IMR-90 (cell line): ENCODE data around the gene ING5. TPM values are rescaled to one million over a fixed set of nuclear protein-coding genes. Genes with fewer than 3 reads are reported as not detected.

ENCODE experiments used
- ATAC-seq: fragments of 200-7000 bp; cut with Tn5 transposase; 2 replicates; pipeline ENCODE4 v1.9.1; 2020; ENCODE audit warnings: low read depth, mild to moderate bottlenecking, moderate library complexity
- BruUV-seq: library from RNA; stranded (reverse); fragments of 400-500 nt; replicated peaks from 2 replicates; lab custom pipeline; 2021; lab: Mats Ljungman, UMichigan
- CTCF ChIA-PET: fragments of 300-600 bp; formaldehyde crosslinking; extraction: SDS; loops from one replicate; lab custom pipeline; 2021; ENCODE audit warnings: antibody characterized with exemption; lab: Yijun Ruan, JAX
- POLR2A ChIA-PET: fragments of 300-600 bp; sonication (Branson Sonifier 250); formaldehyde crosslinking; loops from one replicate; lab custom pipeline; 2022; ENCODE audit warnings: antibody characterized with exemption; ENCODE audit not compliant: unreplicated experiment; lab: Charles Lee
- DNase-seq: peaks from one replicate; pipeline ENCODE4 v3.0.0; 2013
- H2AFZ ChIP-seq: replicated peaks from 2 replicates; pipeline ENCODE3; 2013; ENCODE audit warnings: low read length, mild to moderate bottlenecking; ENCODE audit not compliant: poor library complexity
- H2AK5ac ChIP-seq: 2 replicates; pipeline ENCODE4 v1.6.1; 2013; ENCODE audit warnings: low read depth, low read length, inconsistent platforms
- H2AK9ac ChIP-seq: replicated peaks from 2 replicates; pipeline ENCODE3; 2013; ENCODE audit warnings: mild to moderate bottlenecking, low read depth, low read length, moderate library complexity; ENCODE audit not compliant: poor library complexity
- H2BK120ac ChIP-seq: 2 replicates; pipeline ENCODE4 v1.6.1; 2013; ENCODE audit warnings: low read depth, low read length, inconsistent platforms
- H2BK15ac ChIP-seq: 3 replicates; pipeline ENCODE4 v1.6.1; 2013; ENCODE audit warnings: low read depth, low read length, inconsistent platforms
- H2BK20ac ChIP-seq: 2 replicates; pipeline ENCODE4 v1.6.1; 2013; ENCODE audit warnings: low read depth, mild to moderate bottlenecking, inconsistent platforms, low read length, moderate library complexity
- H2BK5ac ChIP-seq: 2 replicates; pipeline ENCODE4 v1.6.1; 2013; ENCODE audit warnings: mild to moderate bottlenecking, low read depth, low read length, inconsistent platforms; ENCODE audit not compliant: poor library complexity, severe bottlenecking
- H3K14ac ChIP-seq: replicated peaks from 2 replicates; pipeline ENCODE4 v1.6.1; 2013; ENCODE audit warnings: low read depth, low read length, inconsistent platforms
- H3K18ac ChIP-seq: 2 replicates; pipeline ENCODE4 v1.6.1; 2013; ENCODE audit warnings: low read depth, low read length, control low read depth
- H3K23ac ChIP-seq: 2 replicates; pipeline ENCODE4 v1.6.1; 2013; ENCODE audit warnings: low read depth, low read length, inconsistent platforms
- H3K27ac ChIP-seq: 2 replicates; pipeline ENCODE4 v1.5.1; 2013; ENCODE audit warnings: mild to moderate bottlenecking, control low read depth, low read length; ENCODE audit not compliant: insufficient read depth
- H3K27me3 ChIP-seq: 2 replicates; pipeline ENCODE4 v1.6.1; 2013; ENCODE audit warnings: low read length; ENCODE audit not compliant: control insufficient read depth, insufficient read depth
- H3K36me3 ChIP-seq: 2 replicates; pipeline ENCODE4 v1.6.1; 2013; ENCODE audit warnings: low read length, mixed read lengths; ENCODE audit not compliant: control insufficient read depth, insufficient read depth
- H3K4ac ChIP-seq: 2 replicates; pipeline ENCODE4 v1.6.1; 2013; ENCODE audit warnings: low read depth, low read length, inconsistent platforms
- H3K4me1 ChIP-seq: 2 replicates; pipeline ENCODE4 v1.6.1; 2013; ENCODE audit warnings: low read length, mixed read lengths; ENCODE audit not compliant: control insufficient read depth, insufficient read depth
- H3K4me2 ChIP-seq: 2 replicates; pipeline ENCODE4 v1.6.1; 2013; ENCODE audit warnings: low read depth, mild to moderate bottlenecking, control low read depth, low read length, moderate library complexity
- H3K4me3 ChIP-seq: 2 replicates; pipeline ENCODE4 v1.5.1; 2013; ENCODE audit warnings: low read depth, mild to moderate bottlenecking, control low read depth, low read length, moderate library complexity; ENCODE audit not compliant: insufficient read depth
- H3K56ac ChIP-seq: 2 replicates; pipeline ENCODE4 v1.6.1; 2013; ENCODE audit warnings: low read length, inconsistent platforms; ENCODE audit not compliant: insufficient read depth; ENCODE audit errors: extremely low read depth
- H3K79me1 ChIP-seq, 2 experiments: 2 replicates each; pipeline ENCODE4 v1.6.1; 2013; ENCODE audit warnings: low read length in 2 of 2, inconsistent platforms in 1 of 2, low read depth in 1 of 2
- H3K9ac ChIP-seq: 2 replicates; pipeline ENCODE4 v1.6.1; 2013; ENCODE audit warnings: low read depth, low read length, control low read depth
- H3K9me1 ChIP-seq: 2 replicates; pipeline ENCODE4 v1.6.1; 2013; ENCODE audit warnings: low read length, inconsistent platforms; ENCODE audit not compliant: insufficient read depth
- H3K9me3 ChIP-seq: 2 replicates; pipeline ENCODE4 v1.6.1; 2013; ENCODE audit warnings: low read length; ENCODE audit not compliant: control insufficient read depth, insufficient read depth
- H4K20me1 ChIP-seq: 2 replicates; pipeline ENCODE4 v1.6.1; 2013; ENCODE audit warnings: low read length, inconsistent platforms; ENCODE audit not compliant: insufficient read depth
- H4K5ac ChIP-seq: 2 replicates; pipeline ENCODE4 v1.6.1; 2013; ENCODE audit warnings: mild to moderate bottlenecking, low read depth, low read length, control low read depth
- H4K8ac ChIP-seq, 2 experiments: 2 replicates each; pipeline ENCODE4 v1.6.1; 2013; ENCODE audit warnings: low read depth in 2 of 2, low read length in 2 of 2, control low read depth in 1 of 2, inconsistent platforms in 1 of 2
- H4K91ac ChIP-seq: 2 replicates; pipeline ENCODE4 v1.6.1; 2013; ENCODE audit warnings: low read depth, low read length, inconsistent platforms; ENCODE audit not compliant: insufficient read depth
- CEBPB ChIP-seq: IDR thresholded peaks from 2 replicates; pipeline ENCODE4 v1.6.1; 2012; ENCODE audit warnings: low read depth, low read length, improper control_type of control experiment
- CHD1 ChIP-seq: IDR thresholded peaks from 2 replicates; pipeline ENCODE4 v1.6.1; 2012; ENCODE audit warnings: low read depth, low read length, improper control_type of control experiment
- ELK1 ChIP-seq: fragments of 150-350 bp; IDR thresholded peaks from 2 replicates; pipeline ENCODE4 v1.6.1; 2016; ENCODE audit warnings: low read depth, mild to moderate bottlenecking, low read length, moderate library complexity, borderline replicate concordance
- FOS ChIP-seq: fragments of 150-350 bp; IDR thresholded peaks from 2 replicates; pipeline ENCODE4 v1.6.1; 2016; ENCODE audit warnings: low read depth, low read length
- MAFK ChIP-seq: IDR thresholded peaks from 2 replicates; pipeline ENCODE4 v1.6.1; 2012; ENCODE audit warnings: low read depth, low read length, improper control_type of control experiment
- MXI1 ChIP-seq: IDR thresholded peaks from 2 replicates; pipeline ENCODE4 v1.6.1; 2012; ENCODE audit warnings: low read depth, mild to moderate bottlenecking, low read length, moderate library complexity, borderline replicate concordance
- NFE2L2 ChIP-seq: fragments of 150-350 bp; IDR thresholded peaks from 2 replicates; pipeline ENCODE4 v1.6.1; 2016; ENCODE audit warnings: low read depth, mild to moderate bottlenecking, low read length
- POLR2A ChIP-seq: IDR thresholded peaks from 2 replicates; pipeline ENCODE4 v1.6.1; 2012; ENCODE audit warnings: mild to moderate bottlenecking, low read depth, low read length
- RFX5 ChIP-seq: IDR thresholded peaks from 2 replicates; pipeline ENCODE4 v1.8.0; 2012; ENCODE audit warnings: low read depth, mild to moderate bottlenecking, low read length, moderate library complexity
- WGBS, 2 experiments: methylation state at CpG; one replicate each; pipeline versions ENCODE4 v1.1.5 to v1.1.7; 2013; ENCODE audit warnings: missing lambda C conversion rate in 2 of 2; ENCODE audit not compliant: insufficient read length in 1 of 2; ENCODE audit errors: extremely low coverage in 2 of 2; 5-methylcytosine and 5-hydroxymethylcytosine counted together
- dilution Hi-C: fragments of 300-500 bp; cut with HindIII; formaldehyde crosslinking; loops from one replicate; pipeline ENCODE4 v1.14.3; 2018; ENCODE audit warnings: low sequenced_read_pairs; ENCODE audit not compliant: unreplicated experiment
- in situ Hi-C: fragments of 300-500 bp; cut with MboI; formaldehyde crosslinking; loops from 3 replicates; pipeline ENCODE4 v1.14.3; 2019; ENCODE audit warnings: low sequenced_read_pairs, inconsistent platforms, mixed read lengths
- intact Hi-C: fragments of 100-400 bp; cut with micrococcal nuclease; formaldehyde crosslinking; loops from 2 replicates; pipeline ENCODE4 v1.10.0; 2022
- polyA plus RNA-seq, 3 experiments: library from polyadenylated mRNA; depleted of rRNA; stranded (reverse); fragments of >200 nt; gene quantifications; 2 replicates each; pipeline ENCODE4 v1.2.3, GENCODE V29; 2012; ENCODE audit warnings: low replicate concordance in 1 of 3
- total RNA-seq: library from RNA; depleted of rRNA; stranded (reverse); fragments of >200 nt; gene quantifications from 2 replicates; pipeline ENCODE4 v1.2.3, GENCODE V29; 2012

The ING5 gene
- total and polyA plus RNA-seq, 2 of the 4 experiments (the other 2 are of a cell fraction): 36.1 to 38.9 TPM

DNA sequence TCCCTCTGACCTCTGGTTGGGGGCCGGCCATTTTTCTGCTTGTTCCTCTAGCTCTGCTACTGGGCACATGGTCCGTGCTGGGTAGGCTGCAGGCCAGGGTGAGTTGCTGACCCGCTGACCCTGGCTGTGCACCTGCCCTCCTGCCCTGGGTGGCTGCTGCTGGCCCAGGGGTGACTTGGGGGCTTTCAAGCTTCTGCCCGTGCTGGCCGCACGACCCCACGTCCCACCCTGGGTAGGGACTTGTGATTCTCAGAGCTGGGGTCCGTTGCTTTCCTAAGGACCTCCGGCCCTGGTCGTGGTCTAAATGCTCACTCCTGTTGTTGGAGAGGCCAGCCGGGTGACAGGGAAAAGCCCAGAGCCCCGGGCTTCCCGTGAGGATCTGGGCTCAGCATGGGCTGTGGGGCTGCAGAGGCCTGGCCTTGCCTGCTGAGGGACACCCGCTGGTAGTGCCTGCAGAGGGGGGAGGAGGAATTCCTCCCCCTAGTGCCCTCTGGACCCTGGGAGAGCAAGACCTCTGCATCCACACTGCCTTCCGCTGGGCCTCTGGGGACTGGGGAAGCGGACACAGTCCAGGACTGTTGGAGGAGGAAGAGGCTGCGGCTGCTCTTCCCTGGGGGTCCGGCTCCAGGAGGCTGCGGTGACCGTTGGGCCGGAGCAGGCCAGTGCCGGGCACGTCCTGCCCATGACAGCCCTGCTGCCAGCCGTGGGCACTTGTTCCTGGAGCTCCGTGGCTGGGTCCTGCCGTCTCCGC lies 68.5 kb downstream of the ING5 start:
- H3K56ac ChIP-seq: no peak overlapping the region
- H3K4me2 ChIP-seq: no peak overlapping the region
- no peaks in the 10 kb centered on the region for H3K79me1 ChIP-seq
- no peak overlapping the region for H3K4me3 ChIP-seq
- no peak overlapping the region for H4K8ac ChIP-seq
- H3K18ac ChIP-seq: no peak overlapping the region
- ChIA-PET POLR2A (no interaction called here), CTCF (no interaction called here)
- intact Hi-C loops: no loop called here
- no peak overlapping the region for H4K91ac ChIP-seq
- H3K9me3 ChIP-seq: no peaks in the 10 kb centered on the region
- H2AFZ ChIP-seq: no peak overlapping the region
- no peak overlapping the region for H3K14ac ChIP-seq
- DNase-seq (no peak), ATAC-seq (no peak)
- no peak overlapping the region for H3K9ac ChIP-seq
- H3K4ac ChIP-seq: no peak overlapping the region
- no peak overlapping the region for H4K5ac ChIP-seq
- 75% methylated on average over 6 of the region's 27 CpGs; no CpG with 5 or more reads in 1 of the 2 experiments for WGBS, 2 experiments
- H3K36me3 ChIP-seq: peaks cover 3% of the 10 kb centered on the region; the same call in 1 of the 2 replicates
- H3K23ac ChIP-seq: no peak overlapping the region
- TF ChIP-seq NFE2L2: no peak
- no peak for TF ChIP-seq POLR2A
- no peak for TF ChIP-seq ELK1
- no peak for TF ChIP-seq RFX5
- TF ChIP-seq CHD1: no peak
- no peak for TF ChIP-seq MXI1
- TF ChIP-seq CEBPB: no peak
- TF ChIP-seq FOS: no peak
- TF ChIP-seq MAFK: no peak
- no peak overlapping the region for H2AK5ac ChIP-seq
- H2BK120ac ChIP-seq: no peak overlapping the region
- H4K20me1 ChIP-seq: no peaks in the 10 kb centered on the region; the same call in 1 of the 2 replicates
- no peak overlapping the region for H3K27ac ChIP-seq
- no peak overlapping the region for H2BK5ac ChIP-seq
- dilution Hi-C loops: no loop called here
- no peaks in the 10 kb centered on the region for H3K27me3 ChIP-seq
- no peak overlapping the region for H2BK15ac ChIP-seq
- peaks cover 12% of the 10 kb centered on the region for H3K4me1 ChIP-seq
- no peaks in the 10 kb centered on the region for H3K9me1 ChIP-seq
- H2BK20ac ChIP-seq: no peak overlapping the region
- H2AK9ac ChIP-seq: no peak overlapping the region
- in situ Hi-C loops: no loop called here
- no TSS peak for BruUV-seq
